ENCODE measurements around the gene HCFC1. TPM values are rescaled to one million over a fixed set of nuclear protein-coding genes. Genes with fewer than 3 reads are reported as not detected.

HCFC1 gene
- total RNA-seq, 2 experiments from 2014 or later: 45.9 to 50.2 TPM

DNA sequence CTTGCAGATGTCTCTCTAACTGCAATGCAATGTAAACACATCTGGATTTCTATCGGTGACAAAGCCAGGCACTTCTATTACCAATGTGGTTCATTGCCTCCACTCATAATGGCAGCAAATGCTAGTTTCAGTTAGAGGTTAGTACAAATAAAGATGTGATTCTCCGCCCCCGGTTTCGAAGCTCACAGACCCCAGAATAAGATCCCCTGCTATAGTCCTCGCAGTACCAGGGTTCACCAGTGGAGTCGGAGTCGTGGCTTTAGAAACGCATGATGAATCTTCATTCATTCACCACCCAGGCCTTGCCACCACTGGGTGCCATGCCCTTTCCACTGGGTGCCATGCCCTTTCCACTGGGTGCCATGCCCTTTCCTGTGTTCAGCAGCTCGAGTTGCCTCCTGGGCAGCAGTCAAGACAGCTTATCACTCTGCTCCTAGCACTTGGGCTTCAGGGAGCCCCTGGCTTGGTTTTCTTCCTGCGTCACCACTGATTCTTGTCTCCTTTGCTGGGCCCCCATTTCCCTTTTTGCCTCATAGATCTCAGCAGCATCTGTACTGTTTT, 33.3 kb downstream of the HCFC1 start:
- H3K4me3 Mint-ChIP-seq: peak overlapping the region; percentile 54

GRCh38 chrX:153937056-153937455, 34.6 kb downstream of the HCFC1 start:
- TF ChIP-seq CTCF (IDR thresholded peaks at IDR 0.05): no peak
- POLR2A ChIA-PET: interaction anchor here (0.5 to 6.3 kb wide), 4 partner anchors 9 to 144 kb away, joined by 3 to 56 read pairs (median 3); partner anchors contain the start of gene ARHGAP4

More for the DNA sequence above, 33.3 kb downstream of the HCFC1 start:
- no peaks in the 10 kb centered on the region for H3K27me3 Mint-ChIP-seq
- ChIA-PET POLR2A (interaction anchor here (1.1 to 6.3 kb wide), 2 partner anchors 10 to 13 kb away, joined by 3 to 56 read pairs; partner anchors contain the start of gene ARHGAP4), CTCF (interaction anchor here (1.2 to 3.6 kb wide), 2 partner anchors 9 to 13 kb away, joined by 3 to 14 read pairs; no protein-coding TSS in a partner anchor)
- Histone ChIP-seq H3K36me3 (ENCODE audit: insufficient read depth, low read length) (no peaks in the 10 kb centered on the region), H3K27ac (ENCODE audit: low read depth in 1 of 2, low read length in 2 of 2) (no peak overlapping the region), H3K9me3 (ENCODE audit: control insufficient read depth in 1 of 2, insufficient read depth in 1 of 2, low read length in 2 of 2) (no peaks in the 10 kb centered on the region), H3K4me3 (ENCODE audit: low read length) (no peak overlapping the region), H3K27me3 (ENCODE audit: control insufficient read depth in 1 of 2, insufficient read depth in 2 of 2, low read length in 2 of 2) (no peaks in the 10 kb centered on the region), H3K4me1 (ENCODE audit: insufficient read depth, low read length) (peaks cover 31% of the 10 kb centered on the region)
- no peak for DNase-seq
- peaks cover 30% of the 10 kb centered on the region for H3K4me1 Mint-ChIP-seq (ENCODE audit: low read depth)
- TF ChIP-seq CTCF (IDR thresholded peaks at IDR 0.05): no peak
- no peak for ATAC-seq (ENCODE audit: poor library complexity)
- peak overlapping the region; percentile 49 for H3K27ac Mint-ChIP-seq
- no peaks in the 10 kb centered on the region for H3K36me3 Mint-ChIP-seq (ENCODE audit: low read depth)
- intact Hi-C loops (cut with DNase I, micrococcal nuclease): no loop called here
- H3K9me3 Mint-ChIP-seq: no peaks in the 10 kb centered on the region

DNA sequence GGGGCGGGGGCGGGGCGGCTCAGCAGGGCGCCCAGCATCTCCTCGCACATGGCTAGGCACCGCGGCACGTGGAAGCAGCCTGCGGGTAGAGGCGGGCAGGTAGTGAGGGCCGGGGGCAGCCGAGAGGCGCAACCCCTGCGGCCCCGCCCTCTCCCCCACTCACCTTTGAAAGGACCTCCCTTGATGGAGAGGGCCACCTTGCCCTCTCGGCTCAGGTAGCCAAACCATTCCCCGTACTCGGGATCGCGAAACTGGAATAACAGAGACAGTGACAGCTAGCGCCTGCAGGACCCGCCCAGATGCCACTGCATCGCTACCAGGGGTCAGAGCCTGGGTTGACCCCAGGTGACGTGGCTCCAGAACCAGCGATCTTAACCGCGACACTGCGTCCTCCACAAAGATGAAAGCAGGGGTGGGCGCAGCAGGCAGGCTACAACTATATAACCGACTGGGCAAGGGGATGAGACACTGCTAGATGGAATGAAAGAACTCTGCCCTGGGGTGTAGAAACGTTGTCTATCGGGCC, 36.2 kb downstream of the HCFC1 start:
- H3K4me3 Mint-ChIP-seq: peak overlapping the region; percentile 80
- no peaks in the 10 kb centered on the region for H3K27me3 Mint-ChIP-seq
- Histone ChIP-seq H3K27ac (ENCODE audit: low read depth in 1 of 2, low read length in 2 of 2) (no peak overlapping the region), H3K9me3 (ENCODE audit: control insufficient read depth in 1 of 2, insufficient read depth in 1 of 2, low read length in 2 of 2) (no peaks in the 10 kb centered on the region), H3K36me3 (ENCODE audit: insufficient read depth, low read length) (peaks cover 13% of the 10 kb centered on the region), H3K4me1 (ENCODE audit: insufficient read depth, low read length) (peaks cover 15% of the 10 kb centered on the region), H3K27me3 (ENCODE audit: control insufficient read depth in 1 of 2, insufficient read depth in 2 of 2, low read length in 2 of 2) (no peaks in the 10 kb centered on the region), H3K4me3 (ENCODE audit: low read length) (peak overlapping the region; percentile 47)
- TF ChIP-seq CTCF (IDR thresholded peaks at IDR 0.05): no peak
- no peaks in the 10 kb centered on the region for H3K9me3 Mint-ChIP-seq
- peak overlapping the region; percentile 55 for H3K27ac Mint-ChIP-seq
- DNase-seq (peak in 2 of 14 experiments; percentile 25 to 43), ATAC-seq (ENCODE audit: poor library complexity) (no peak)
- intact Hi-C loops (cut with DNase I, micrococcal nuclease): no loop called here
- POLR2A ChIA-PET: interaction anchor here (1.4 to 6.3 kb wide), 5 partner anchors 10 to 36 kb away, joined by 3 to 56 read pairs (median 7); partner anchors contain the start of genes ARHGAP4, HCFC1 and RENBP
- H3K4me1 Mint-ChIP-seq (ENCODE audit: low read depth): peaks cover 31% of the 10 kb centered on the region
- peaks cover 18% of the 10 kb centered on the region for H3K36me3 Mint-ChIP-seq (ENCODE audit: low read depth)
- CTCF ChIA-PET: interaction anchor here (0.9 to 3.6 kb wide), 2 partner anchors 12 kb away, joined by 3 to 14 read pairs; no protein-coding TSS in a partner anchor

More at GRCh38 chrX:153937056-153937455, 34.6 kb downstream of the HCFC1 start:
- no peak for ATAC-seq (ENCODE audit: poor library complexity)
- Mint-ChIP-seq H3K9me3 (no peaks in the 10 kb centered on the region), H3K36me3 (ENCODE audit: low read depth) (peaks cover 1% of the 10 kb centered on the region), H3K4me3 (peak overlapping the region; percentile 25), H3K27me3 (no peaks in the 10 kb centered on the region), H3K4me1 (ENCODE audit: low read depth) (peaks cover 30% of the 10 kb centered on the region), H3K27ac (no peak overlapping the region)
- no peak overlapping the region for H3K4me3 ChIP-seq (ENCODE audit: low read length)
- H3K9me3 ChIP-seq (ENCODE audit: control insufficient read depth in 1 of 2, insufficient read depth in 1 of 2, low read length in 2 of 2): no peaks in the 10 kb centered on the region
- peaks cover 5% of the 10 kb centered on the region for H3K36me3 ChIP-seq (ENCODE audit: insufficient read depth, low read length)
- peaks cover 21% of the 10 kb centered on the region for H3K4me1 ChIP-seq (ENCODE audit: insufficient read depth, low read length)
- intact Hi-C loops (cut with DNase I, micrococcal nuclease): no loop called here
- DNase-seq: no peak
- no peaks in the 10 kb centered on the region for H3K27me3 ChIP-seq (ENCODE audit: control insufficient read depth in 1 of 2, insufficient read depth in 2 of 2, low read length in 2 of 2)
- no peak overlapping the region for H3K27ac ChIP-seq (ENCODE audit: low read depth in 1 of 2, low read length in 2 of 2)
- CTCF ChIA-PET: interaction anchor here (1.0 to 3.6 kb wide), 3 partner anchors 8 to 10 kb away, joined by 3 to 14 read pairs (median 5); no protein-coding TSS in a partner anchor
